Urothelium cell line (cell line): ENCODE results near the gene PDGFRA.

Experiments
- DNase-seq: peaks from one replicate; pipeline ENCODE4 v3.0.0; 2011; ENCODE audit warnings: low spot score, mixed read lengths
- FAIRE-seq: peaks from 2 replicates; lab custom pipeline; 2011; peaks lifted over from hg19 to GRCh38; lab: Jason Lieb, UNC

The PDGFRA gene

GRCh38 chr4:54254915-54255246 is 25.8 kb downstream of the PDGFRA start:
- no peak for FAIRE-seq
- DNase-seq = no peak

GRCh38 chr4:54255881-54256280 is 26.8 kb downstream of the PDGFRA start:
- FAIRE-seq (no peak), DNase-seq (no peak)

- no peak for FAIRE-seq
- DNase-seq = no peak
These were observed 27.7 kb downstream of the PDGFRA start for GRCh38 chr4:54256491-54257486.

- no peak for FAIRE-seq
- no peak for DNase-seq
These were observed 36.3 kb downstream of the PDGFRA start for GRCh38 chr4:54265366-54265765.

- FAIRE-seq = no peak
These were observed 39.1 kb downstream of the PDGFRA start for GRCh38 chr4:54268151-54268550.

GRCh38 chr4:54271464-54271863 is 42.4 kb downstream of the PDGFRA start:
- FAIRE-seq = no peak

More at GRCh38 chr4:54268151-54268550, 39.1 kb downstream of the PDGFRA start:
- no peak for DNase-seq

GRCh38 chr4:54272051-54272450 is 43.0 kb downstream of the PDGFRA start:
- FAIRE-seq (peak; percentile 82), DNase-seq (no peak)

More at GRCh38 chr4:54271464-54271863, 42.4 kb downstream of the PDGFRA start:
- DNase-seq = no peak

- DNase-seq (no peak), FAIRE-seq (no peak)
These were observed 45.2 kb downstream of the PDGFRA start for GRCh38 chr4:54274264-54274663.

GRCh38 chr4:54274795-54275665 is 45.9 kb downstream of the PDGFRA start:
- no peak for DNase-seq
- no peak for FAIRE-seq

GRCh38 chr4:54276641-54277430 is 47.7 kb downstream of the PDGFRA start:
- no peak for DNase-seq
- FAIRE-seq = no peak

- peak; percentile 54 for DNase-seq
- FAIRE-seq = no peak
These were observed 48.6 kb downstream of the PDGFRA start for GRCh38 chr4:54277691-54278090.

GRCh38 chr4:54278216-54278615 is 49.1 kb downstream of the PDGFRA start:
- FAIRE-seq (peak; percentile 48), DNase-seq (no peak)

- no peak for FAIRE-seq
- DNase-seq = peak; percentile 79
These were observed 52.1 kb downstream of the PDGFRA start for GRCh38 chr4:54281054-54281766.

- FAIRE-seq = no peak
These were observed 53.7 kb downstream of the PDGFRA start for GRCh38 chr4:54282837-54283236.

GRCh38 chr4:54289316-54289715 is 60.2 kb downstream of the PDGFRA start:
- FAIRE-seq (no peak), DNase-seq (no peak)

More at GRCh38 chr4:54282837-54283236, 53.7 kb downstream of the PDGFRA start:
- no peak for DNase-seq

GRCh38 chr4:54290980-54291379 is 61.9 kb downstream of the PDGFRA start:
- DNase-seq = no peak
- no peak for FAIRE-seq

- no peak for FAIRE-seq
- DNase-seq = no peak
These were observed 67.6 kb downstream of the PDGFRA start for GRCh38 chr4:54296548-54297203.

GRCh38 chr4:54308110-54308509 is 79.0 kb downstream of the PDGFRA start:
- FAIRE-seq = no peak
- DNase-seq = no peak
